Measurements from ENCODE around the gene FBXL20.

DNA sequence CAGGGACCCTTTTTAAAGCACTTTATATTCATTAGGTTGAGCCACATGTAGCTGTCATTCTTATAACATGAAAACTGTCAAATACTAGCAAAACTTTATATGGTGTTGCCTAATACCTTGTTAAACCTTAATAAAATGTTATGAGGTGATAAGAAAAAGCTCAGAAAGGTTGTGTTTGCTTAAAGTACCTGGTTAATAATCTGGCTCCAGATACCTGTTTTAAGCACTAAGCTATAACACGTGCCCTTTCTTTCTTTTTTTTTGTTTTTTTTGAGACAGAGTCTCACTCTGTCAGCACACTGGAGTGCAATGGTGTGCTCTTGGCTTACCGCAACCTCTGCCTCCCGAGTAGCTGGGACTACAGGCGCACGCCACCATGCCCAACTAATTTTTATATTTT lies 116.7 kb downstream of the FBXL20 start:
- no peak for TF ChIP-seq CTCF (conservative IDR thresholded peaks at IDR 0.05)
- no peak for TF ChIP-seq EZH2 (IDR thresholded peaks at IDR 0.05; ENCODE audit: low read depth)
